NCI-H226 (cell line): ENCODE data around the gene BORCS8.
"Not testable (repeated sequence)": the region's sequence is repeated elsewhere in the genome, so short reads cannot be mapped to it uniquely, and the experiment has no call there.

Experiments
- DNase-seq: peaks from one replicate; pipeline ENCODE4 v3.0.0-alpha.2; 2015

Gene BORCS8

DNA sequence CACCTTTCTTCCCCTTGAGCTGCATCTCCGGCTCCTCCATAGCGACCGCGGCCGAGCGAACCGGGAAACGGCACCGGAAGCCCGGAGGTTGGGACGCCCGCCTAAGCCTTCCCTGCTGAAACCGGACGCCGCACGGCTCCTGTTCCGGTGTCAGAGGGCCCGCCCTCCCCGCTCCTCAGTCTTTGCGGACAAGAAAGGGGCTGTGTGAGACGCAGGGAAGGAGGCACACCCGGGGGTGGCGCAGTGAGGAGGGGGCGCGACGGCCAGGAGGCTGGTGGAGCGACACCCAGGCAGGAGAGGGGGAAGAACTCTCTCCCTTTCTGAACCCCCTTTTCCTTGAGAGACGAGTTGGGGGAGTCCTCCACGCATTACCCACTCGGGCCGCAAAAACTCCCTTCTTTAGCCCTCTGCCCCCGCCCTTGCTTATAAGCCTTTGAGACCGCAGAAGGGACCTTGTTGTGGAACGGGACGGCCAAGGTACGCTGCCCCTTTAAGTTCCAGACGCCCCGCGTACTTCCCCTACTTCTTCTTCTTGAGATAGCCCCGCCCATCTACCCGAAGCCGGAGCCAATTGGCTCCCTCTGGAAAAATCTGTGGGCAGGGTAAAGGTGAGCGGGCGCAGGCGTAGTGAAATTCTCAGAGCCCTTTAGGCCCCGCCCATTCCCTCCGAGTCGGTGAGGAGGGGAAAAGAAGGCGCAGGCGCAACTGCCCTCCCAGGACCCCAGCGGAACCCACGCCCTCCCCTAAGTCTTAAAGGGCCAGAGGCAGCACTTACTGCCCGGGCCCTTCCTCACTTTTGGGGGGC, at the start of gene BORCS8, which contains the start of gene RFXANK:
TSS of gene BORCS8 (minus strand) at position 75 of the 805 bp plus-strand sequence. CDS start at position 40, 35 bp downstream.
TSS of gene RFXANK (plus strand) at position 181 of the 805 bp plus-strand sequence. CDS start 1,689 bp downstream, outside the sequence.
- DNase-seq = peak; percentile 95

DNA sequence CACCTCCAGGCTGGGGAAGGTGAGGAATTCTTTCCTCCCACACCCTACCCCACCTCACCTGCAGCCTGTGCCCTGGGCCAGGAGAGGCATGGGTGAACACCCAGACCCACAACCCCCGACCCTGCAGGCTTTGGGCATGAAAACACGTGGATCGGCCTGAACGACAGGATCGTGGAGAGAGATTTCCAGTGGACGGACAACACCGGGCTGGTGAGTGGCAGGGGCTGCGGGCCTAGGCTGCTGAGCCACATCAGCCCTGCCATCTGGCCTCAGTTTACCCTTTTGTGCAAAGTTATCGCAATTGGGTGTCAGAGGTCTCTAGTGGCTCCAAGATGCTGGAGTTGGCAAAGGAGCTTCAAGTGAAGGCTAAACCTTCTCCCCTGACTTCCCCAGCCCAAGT, 48.5 kb upstream of the BORCS8 start:
- no peak for DNase-seq

DNA sequence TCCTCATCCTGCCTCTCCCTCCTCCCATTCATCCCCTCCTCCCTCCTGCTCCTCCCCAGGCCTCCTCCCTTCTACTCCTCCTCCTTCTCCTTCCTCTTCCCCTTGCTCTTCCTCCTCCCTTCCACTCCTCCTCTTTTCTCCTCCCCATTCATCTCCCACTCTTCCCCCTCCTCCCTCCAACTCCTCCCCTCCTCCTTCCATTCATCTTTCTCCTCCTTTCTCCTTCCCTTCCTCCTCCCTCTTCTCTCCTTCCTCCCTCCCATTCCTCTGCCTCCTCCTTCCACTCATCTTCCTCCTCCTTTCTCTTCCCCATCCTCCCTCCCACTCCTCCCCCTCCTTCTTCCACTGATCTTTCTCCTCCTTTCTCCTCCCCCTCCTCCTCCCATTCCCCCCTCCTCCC, 47.7 kb upstream of the BORCS8 start:
- DNase-seq = no peak

DNA sequence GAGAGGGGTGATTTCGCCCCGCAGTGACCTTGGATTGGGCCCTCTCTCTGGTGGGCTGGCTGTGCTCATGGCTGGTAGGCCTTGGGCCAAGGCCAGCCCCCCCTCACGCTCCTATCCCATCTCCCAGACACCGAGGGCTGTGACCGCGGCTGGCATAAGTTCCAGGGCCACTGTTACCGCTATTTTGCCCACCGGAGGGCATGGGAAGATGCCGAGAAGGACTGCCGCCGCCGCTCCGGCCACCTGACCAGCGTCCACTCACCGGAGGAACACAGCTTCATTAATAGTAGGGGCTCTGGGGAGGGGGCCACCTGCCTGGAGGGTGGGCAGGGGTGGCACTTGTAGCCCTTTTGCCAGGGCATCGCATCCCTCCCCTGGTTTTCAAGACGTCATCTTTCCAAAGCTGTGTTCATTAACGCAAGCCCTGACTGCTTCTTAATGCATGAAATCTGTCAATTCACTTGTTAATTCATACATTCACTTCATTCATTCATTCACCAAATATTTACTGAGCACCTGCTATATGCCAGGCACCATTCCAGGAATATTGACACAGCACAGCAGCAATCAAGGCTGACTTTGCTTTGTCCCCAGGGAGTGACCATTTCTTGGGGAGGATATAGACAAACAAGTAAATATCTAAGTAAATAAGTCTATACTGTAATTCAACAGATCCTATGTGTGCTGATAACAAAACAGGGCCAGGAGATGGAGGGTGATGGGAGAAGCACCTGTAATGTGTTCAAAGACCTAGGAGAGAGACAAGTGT, 46.4 kb upstream of the BORCS8 start:
- no peak for DNase-seq

DNA sequence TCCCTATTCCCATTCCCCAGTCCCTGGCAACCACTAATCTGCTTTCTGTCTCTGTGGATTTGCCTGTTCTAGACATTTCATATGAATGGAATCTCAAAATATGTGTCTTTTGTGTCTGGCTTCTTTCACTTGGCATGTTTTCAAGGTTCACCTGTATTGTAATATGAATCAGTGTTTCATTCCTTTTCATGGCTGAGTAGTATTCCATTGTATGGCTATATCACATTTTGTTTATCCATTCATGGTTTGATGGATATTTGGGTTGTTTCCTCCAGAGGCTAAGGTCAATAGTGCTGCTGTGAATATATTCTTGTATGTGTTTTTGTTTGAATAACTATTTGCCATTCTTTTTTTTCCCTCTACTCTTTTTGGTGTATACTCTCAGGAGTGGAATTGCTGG, 44.2 kb upstream of the BORCS8 start:
- DNase-seq = no peak

DNA sequence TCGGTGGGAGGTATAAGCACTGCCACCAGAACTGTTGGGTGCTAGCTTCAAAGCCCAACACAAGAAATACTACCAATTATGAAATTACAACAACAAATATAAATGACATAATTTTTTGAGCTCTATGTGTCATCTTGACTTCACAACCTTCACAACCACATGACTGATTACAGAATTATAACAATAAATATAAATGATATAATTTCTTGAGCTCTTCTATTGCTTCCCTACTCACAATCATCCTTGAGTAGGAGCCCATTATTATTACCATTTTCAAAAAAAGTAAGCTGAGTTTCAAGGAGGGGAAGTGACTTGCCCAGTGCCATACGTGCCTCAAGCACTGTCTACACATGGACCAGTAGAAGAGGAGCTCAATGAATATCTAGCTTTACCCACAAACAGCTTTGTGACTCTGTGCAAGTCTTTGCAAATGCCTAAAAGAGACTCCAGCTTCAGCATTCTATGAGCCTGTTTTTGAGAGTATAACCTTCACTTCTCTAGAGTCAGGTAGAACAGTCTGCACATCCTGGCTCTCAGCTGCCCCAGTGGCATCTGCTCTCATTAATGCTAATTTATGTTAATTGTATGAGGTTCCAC, 42.4 kb upstream of the BORCS8 start:
- no peak for DNase-seq

DNA sequence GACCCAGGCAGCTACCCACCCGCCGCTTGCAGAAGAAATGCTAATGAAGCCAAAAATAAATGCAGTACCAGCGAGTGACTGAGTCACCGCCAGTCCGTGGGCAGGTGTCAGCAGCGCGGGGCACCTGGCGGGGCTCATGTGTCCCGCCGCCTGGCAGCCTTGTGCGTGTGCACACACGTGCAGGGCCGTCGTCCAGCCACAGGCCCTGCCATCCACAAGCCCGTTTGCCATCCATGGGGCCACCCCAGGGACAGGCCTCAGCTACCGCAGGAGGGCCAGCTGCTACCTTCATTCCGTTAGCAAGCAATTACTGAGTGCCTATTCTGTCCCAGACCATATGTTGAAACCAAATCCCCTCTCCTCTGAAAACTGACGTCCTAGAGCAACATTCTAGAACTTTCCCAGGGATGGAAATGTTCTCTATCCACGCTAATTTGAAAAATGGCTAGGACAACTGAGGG, 40.3 kb upstream of the BORCS8 start:
- no peak for DNase-seq

DNA sequence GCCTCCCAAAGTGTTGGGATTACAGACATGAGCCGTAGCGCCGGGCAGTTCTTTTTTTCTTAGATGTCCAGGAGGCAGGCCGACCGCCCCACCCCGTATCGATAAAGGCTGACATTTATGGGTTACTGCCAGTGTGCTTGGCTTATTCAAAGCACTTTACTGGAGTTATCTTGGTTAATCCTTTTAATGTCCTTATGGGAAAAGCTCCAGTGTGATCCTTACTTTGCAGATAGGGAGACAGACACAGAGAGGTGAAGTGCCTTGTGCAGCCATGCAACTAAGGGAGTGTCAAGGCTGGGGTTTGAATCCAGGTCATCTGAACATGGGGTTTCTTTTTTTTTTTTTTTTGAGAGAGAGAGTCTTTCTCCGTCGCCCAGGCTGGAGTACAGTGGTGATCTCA, 39.0 kb upstream of the BORCS8 start:
- DNase-seq = no peak

DNA sequence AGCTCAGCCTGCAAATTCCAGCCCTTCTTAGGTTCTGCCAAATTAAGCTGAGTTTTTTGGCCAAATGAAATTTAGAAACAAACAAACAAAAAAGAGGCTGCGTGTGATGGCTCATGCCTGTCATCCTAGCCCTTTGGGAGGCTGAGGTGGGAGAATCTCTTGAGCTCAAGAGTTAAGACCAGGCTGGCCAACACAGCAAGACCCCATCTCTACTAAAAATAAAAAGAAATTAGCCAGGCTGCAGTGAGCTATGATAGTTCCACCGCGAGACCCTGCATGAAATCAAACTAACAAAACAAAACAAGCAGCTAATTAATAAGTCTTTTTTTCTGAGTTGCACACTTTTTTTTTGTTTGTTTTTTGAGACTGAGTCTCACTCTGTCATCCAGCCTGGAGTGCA, 37.7 kb upstream of the BORCS8 start:
- DNase-seq = no peak

DNA sequence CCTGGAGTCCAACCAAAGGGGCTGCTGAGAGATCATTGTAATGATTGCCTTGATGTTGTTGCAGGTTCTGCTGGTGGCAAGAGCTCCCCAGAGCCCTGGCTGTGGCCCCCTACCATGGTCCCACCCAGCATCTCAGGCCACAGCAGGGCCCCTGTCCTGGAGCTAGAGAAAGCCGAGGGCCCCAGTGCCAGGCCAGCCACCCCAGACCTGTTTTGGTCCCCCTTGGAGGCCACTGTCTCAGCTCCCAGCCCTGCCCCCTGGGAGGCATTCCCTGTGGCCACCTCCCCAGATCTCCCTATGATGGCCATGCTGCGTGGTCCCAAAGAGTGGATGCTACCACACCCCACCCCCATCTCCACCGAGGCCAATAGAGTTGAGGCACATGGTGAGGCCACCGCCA, 35.3 kb upstream of the BORCS8 start:
- no peak for DNase-seq

DNA sequence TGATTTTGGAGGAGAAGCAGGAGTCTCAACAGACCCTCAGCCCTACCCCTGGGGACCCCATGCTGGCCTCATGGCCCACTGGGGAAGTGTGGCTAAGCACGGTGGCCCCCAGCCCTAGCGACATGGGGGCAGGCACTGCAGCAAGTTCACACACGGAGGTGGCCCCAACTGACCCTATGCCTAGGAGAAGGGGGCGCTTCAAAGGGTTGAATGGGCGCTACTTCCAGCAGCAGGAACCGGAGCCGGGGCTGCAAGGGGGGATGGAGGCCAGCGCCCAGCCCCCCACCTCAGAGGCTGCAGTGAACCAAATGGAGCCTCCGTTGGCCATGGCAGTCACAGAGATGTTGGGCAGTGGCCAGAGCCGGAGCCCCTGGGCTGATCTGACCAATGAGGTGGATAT, 34.7 kb upstream of the BORCS8 start:
- DNase-seq = no peak

DNA sequence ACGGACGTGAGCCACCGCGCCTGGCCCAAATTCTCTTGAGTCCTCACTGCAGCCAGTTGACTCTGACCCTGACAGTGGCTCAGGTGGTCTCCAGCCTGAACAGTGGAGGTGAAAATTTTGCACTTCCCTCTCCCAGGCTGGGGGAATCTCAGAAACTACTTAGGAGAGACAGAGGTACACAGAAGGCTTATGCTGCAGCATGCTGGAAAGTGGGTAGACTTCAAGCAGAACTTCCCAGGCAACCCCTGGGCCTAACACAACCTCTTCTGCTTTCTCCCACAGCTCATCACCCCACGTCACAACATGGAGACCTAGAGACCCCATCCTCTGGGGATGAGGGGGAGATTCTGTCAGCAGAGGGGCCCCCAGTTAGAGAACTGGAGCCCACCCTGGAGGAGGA, 34.3 kb upstream of the BORCS8 start:
- no peak for DNase-seq

DNA sequence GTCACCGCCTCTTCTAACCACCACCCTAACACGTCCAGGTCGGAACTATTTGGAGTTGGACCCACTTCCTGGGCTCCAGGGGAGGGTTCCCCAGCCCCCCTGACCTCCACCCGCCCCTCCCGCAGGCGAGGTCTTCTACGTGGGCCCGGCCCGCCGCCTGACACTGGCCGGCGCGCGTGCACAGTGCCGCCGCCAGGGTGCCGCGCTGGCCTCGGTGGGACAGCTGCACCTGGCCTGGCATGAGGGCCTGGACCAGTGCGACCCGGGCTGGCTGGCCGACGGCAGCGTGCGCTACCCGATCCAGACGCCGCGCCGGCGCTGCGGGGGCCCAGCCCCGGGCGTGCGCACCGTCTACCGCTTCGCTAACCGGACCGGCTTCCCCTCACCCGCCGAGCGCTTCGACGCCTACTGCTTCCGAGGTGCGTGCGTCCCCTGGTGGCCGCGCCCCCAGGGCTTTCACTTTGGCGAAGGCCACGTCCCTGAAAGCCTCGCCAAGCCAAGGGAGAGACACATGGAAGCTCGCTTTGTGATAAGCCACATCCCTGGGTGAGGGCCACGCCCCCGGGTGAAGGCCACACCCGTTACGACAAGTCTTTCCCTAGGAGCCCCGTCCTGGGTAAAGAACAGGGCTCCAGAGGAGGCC, 33.0 kb upstream of the BORCS8 start:
- peak; percentile 60 for DNase-seq

DNA sequence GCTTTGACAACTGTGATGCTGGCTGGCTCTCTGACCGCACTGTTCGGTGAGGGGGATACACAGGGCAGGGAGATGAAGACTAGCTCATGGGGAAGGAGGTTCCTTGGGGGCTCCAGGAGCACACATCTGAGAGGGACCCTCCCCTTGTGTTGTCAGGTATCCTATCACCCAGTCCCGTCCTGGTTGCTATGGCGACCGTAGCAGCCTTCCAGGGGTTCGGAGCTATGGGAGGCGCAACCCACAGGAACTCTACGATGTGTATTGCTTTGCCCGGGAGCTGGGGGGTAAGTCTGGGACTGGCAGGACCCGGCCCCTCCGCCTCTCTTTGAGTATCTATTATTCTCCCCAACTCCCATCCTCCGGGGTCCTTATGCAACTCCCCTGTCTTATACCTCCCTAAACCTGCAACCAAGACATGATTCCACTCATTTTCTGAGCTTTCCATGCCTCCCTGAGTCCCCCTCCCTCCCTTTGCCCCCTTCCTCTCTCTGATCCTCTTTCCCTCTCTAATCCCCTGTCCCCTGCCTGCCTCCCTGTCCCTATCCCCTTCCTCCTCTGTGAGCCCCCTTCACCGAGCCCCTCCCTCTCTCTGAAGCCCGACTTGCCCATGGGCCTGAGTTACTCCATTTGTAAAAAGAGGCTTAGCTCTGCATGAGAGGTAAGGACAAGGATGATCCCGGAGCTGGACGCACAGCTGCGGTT, 32.3 kb upstream of the BORCS8 start:
- DNase-seq = no peak

DNA sequence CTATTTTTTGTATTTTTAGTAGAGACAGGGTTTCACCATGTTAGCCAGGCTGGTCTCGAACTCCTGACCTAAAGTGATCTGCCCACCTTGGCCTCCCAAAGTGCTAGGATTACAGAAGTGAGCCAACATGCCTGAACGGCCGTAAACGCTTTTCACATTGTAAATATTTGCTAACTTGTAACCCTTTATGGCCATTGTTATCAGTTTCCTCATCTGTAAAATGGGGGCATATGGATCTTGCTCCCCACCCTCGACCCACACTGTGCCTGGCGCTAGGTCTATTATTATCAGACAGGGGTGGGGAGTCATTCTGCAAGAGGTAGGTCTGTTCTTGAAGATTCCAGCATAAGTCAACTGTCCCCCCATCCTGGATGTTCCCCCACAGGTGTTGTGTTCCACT, 31.7 kb upstream of the BORCS8 start:
- no peak for DNase-seq

DNA sequence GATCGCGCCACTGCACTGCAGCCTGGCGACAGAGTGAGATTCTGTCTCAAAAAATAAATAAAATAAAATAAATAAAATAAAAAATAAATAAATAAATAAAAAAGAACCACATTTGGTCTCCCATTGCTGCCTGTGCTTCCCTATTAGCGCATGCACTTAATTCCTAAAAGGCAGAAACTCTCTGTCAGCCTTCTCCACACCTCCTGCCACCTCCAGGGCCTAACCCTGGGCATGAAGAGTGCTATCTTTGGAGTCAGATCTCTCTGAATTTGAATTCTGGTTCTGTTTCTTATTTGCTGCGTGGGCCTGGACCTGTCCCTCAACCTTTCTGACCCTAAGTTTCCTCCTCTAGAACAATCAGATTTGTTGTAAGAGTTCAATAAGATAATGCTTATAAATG, 31.1 kb upstream of the BORCS8 start:
- no peak for DNase-seq

DNA sequence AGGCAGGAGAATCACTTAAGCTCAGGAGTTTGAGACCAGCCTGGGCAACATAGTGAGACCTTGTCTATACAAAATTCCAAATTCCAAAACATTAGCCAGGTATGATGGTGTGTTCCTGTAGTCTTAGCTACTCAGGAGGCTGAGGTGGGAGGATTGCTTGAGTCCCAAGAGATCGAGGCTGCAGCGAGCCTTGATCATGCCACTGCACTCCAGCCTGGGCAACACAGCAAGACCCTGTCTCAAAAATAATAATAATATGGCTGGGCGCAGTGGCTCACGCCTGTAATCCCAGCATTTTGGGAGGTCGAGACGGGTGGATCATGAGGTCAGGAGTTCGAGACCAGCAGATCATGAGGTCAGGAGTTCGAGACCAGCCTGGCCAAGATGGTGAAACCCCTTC, 29.0 kb upstream of the BORCS8 start:
- not testable (repeated sequence) for DNase-seq

DNA sequence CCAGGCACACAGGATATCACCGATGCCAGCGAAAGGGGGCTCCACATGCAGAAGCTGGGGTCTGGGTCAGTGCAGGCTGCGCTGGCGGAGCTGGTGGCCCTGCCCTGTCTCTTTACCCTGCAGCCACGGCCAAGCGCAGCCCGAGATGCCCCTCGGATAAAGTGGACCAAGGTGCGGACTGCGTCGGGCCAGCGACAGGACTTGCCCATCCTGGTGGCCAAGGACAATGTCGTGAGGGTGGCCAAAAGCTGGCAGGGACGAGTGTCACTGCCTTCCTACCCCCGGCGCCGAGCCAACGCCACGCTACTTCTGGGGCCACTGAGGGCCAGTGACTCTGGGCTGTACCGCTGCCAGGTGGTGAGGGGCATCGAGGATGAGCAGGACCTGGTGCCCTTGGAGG, 27.0 kb upstream of the BORCS8 start:
- DNase-seq = no peak

DNA sequence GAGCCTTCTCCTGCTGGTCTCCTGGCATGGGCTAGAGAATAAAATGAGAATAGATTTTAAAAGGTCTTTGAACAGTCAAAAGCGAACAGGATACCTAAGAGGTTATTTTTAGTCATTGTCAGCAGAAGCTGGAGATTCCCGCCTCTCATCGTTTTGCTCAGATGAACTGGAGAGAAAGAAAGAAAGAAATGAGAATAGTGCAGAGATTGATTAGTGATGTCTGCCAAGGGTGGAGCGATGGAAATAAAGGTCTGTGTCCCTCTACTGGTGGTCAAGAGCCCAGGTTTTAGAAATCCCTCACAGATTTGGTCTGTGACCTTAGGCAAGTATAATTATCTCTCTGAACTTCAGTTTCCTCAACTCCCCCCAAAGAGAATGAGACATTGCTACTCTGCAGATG, 25.1 kb upstream of the BORCS8 start:
- no peak for DNase-seq

DNA sequence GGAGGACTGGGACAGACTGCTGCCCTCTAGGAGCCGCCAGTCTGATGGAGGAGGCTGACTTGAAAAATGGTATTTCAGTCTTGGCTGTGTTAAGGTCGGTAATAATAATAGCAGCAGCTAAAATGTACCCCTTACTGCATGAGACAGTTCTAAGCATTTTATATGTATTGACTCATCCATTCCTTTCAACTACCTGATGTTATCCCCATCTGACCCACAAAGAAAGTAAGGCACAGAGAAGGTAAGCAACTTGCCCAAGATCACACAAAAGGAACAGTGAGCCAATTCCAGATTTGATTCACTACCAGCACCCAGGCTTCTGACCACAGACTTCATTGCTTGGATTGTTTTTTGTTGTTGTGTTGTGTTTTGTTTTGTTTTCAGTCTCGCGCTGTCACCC, 23.8 kb upstream of the BORCS8 start:
- no peak for DNase-seq

DNA sequence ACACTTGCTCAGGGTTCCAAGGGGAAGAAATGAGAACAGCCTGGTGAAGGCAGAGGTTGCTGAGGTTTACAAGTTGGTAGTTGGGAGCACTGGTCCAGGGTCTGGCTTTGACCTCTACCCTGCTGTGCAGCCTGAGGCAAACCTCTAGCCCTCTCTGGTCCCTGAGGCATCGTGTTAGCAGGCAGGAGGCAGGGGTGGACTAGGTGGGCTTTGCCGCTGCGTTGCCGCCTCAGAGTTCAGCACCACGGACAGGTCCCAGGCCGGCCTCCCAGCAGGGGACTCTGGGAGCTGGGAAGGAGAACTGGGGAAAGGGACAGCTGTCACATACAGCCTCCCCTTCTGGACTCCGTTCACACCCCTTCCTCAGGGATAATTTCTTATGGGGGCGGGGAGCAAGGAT, 22.9 kb upstream of the BORCS8 start:
- peak; percentile 43 for DNase-seq

DNA sequence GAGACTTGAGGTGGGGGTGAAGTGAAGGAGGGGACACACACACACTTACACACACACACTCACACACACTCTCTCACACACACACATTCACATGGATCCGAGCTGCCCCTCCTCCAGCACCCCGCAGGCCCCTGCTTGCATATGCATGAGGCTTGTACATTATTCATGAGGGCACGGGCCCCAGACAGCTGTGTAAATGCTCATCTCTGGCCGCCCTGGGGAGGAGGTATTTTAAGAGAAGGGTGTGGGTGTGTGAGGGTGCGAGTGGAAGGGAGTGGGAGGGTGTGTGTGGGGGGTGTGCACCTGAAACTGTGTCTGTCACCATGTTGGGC, 22.2 kb upstream of the BORCS8 start:
- DNase-seq = no peak
